Panc1 (cell line): ENCODE measurements around the gene DOK7.

Experiments used
- POLR2AphosphoS5 ChIP-seq: IDR thresholded peaks from 2 replicates; pipeline ENCODE4 v1.6.1; 2012; ENCODE audit warnings: mild to moderate bottlenecking, low read depth, low read length, moderate library complexity
- TCF7L2 ChIP-seq: IDR thresholded peaks from 2 replicates; pipeline ENCODE4 v1.6.1; 2011; ENCODE audit warnings: mild to moderate bottlenecking, low read depth, low read length, inconsistent platforms
- TF ChIP-seq, protein P1 (sequence below): fragments of 450-650 bp; IDR thresholded peaks from 2 replicates; pipeline ENCODE4 v1.5.1; 2017; ENCODE audit warnings: mild to moderate bottlenecking

DNA sequence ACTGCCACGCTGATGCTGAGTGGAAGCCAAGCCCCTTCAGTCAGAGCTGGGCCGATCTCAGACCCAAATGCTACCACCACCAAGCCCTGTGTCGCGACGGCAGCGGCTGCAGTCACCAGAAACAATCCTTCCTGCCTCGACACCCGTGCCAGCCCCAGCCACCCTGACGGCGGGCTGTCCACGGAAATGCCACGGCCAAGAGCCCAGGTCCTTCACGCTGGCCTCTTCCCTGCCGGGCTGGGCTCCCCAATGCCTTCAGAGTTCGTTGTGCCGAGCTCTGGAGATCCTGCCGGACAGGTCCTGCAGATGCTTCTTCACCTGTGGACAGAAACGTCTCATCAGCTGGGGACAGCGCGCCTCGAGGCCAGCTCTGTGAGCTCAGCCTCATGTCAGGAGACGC lies 49.6 kb downstream of the DOK7 start:
- TF ChIP-seq, protein P1, sequence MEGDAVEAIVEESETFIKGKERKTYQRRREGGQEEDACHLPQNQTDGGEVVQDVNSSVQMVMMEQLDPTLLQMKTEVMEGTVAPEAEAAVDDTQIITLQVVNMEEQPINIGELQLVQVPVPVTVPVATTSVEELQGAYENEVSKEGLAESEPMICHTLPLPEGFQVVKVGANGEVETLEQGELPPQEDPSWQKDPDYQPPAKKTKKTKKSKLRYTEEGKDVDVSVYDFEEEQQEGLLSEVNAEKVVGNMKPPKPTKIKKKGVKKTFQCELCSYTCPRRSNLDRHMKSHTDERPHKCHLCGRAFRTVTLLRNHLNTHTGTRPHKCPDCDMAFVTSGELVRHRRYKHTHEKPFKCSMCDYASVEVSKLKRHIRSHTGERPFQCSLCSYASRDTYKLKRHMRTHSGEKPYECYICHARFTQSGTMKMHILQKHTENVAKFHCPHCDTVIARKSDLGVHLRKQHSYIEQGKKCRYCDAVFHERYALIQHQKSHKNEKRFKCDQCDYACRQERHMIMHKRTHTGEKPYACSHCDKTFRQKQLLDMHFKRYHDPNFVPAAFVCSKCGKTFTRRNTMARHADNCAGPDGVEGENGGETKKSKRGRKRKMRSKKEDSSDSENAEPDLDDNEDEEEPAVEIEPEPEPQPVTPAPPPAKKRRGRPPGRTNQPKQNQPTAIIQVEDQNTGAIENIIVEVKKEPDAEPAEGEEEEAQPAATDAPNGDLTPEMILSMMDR: no peak
- TF ChIP-seq POLR2AphosphoS5: no peak
- TF ChIP-seq TCF7L2: no peak
